Lung (tissue), 12 donors: ENCODE data around the gene TRIM71. TPM values are rescaled to one million over a fixed set of nuclear protein-coding genes. Genes with fewer than 3 reads are reported as not detected.

Experiments
- ATAC-seq: fragments of 200-7000 bp; cut with Tn5 transposase; one replicate; pipeline ENCODE4 v1.9.1; 2020; ENCODE audit warnings: moderate number of reproducible peaks; ENCODE audit not compliant: insufficient read depth, low FRiP score
- DNase-seq, 3 donors: peaks; one replicate each; pipeline ENCODE4 v3.0.0-alpha.2; 2013 to 2017
- H3K27ac ChIP-seq, 2 donors: one replicate each; pipeline ENCODE4 v1.5.1; 2013; ENCODE audit warnings: mild to moderate bottlenecking in 2 of 2, moderate library complexity in 2 of 2, control low read depth in 1 of 2, inconsistent platforms in 1 of 2, low read depth in 1 of 2, low read length in 1 of 2
- H3K27me3 ChIP-seq, 3 donors: one replicate each; pipeline ENCODE4 v1.5.1; 2013; ENCODE audit warnings: low read length in 2 of 3; ENCODE audit not compliant: control insufficient read depth in 3 of 3, insufficient read depth in 3 of 3
- H3K36me3 ChIP-seq, 4 donors: one replicate each; pipeline ENCODE4 v1.5.1; 2013; ENCODE audit warnings: low read length in 4 of 4, mild to moderate bottlenecking in 1 of 4, moderate library complexity in 1 of 4; ENCODE audit not compliant: control insufficient read depth in 4 of 4, insufficient read depth in 4 of 4
- H3K4me1 ChIP-seq, 5 donors: one replicate each; pipeline ENCODE4 v1.5.1; 2013; ENCODE audit warnings: low read length in 5 of 5, mild to moderate bottlenecking in 2 of 5, moderate library complexity in 1 of 5; ENCODE audit not compliant: control insufficient read depth in 5 of 5, insufficient read depth in 5 of 5
- H3K4me3 ChIP-seq: one replicate; pipeline ENCODE4 v1.5.1; 2013; ENCODE audit warnings: mild to moderate bottlenecking, control low read depth, moderate library complexity
- H3K9ac ChIP-seq, 2 donors: one replicate each; pipeline ENCODE4 v1.5.1; 2013; ENCODE audit warnings: low read length in 2 of 2, control low read depth in 1 of 2; ENCODE audit not compliant: insufficient read depth in 1 of 2
- H3K9me3 ChIP-seq, 4 donors: one replicate each; pipeline ENCODE4 v1.5.1; 2013; ENCODE audit warnings: low read length in 3 of 4, mild to moderate bottlenecking in 1 of 4, moderate library complexity in 1 of 4; ENCODE audit not compliant: control insufficient read depth in 4 of 4, insufficient read depth in 3 of 4
- CTCF ChIP-seq: IDR thresholded peaks from 2 replicates; pipeline ENCODE4 v1.5.1; 2012; ENCODE audit warnings: mild to moderate bottlenecking; ENCODE audit errors: control extremely low read depth, extremely low read depth
- WGBS, 2 donors: extraction: QIAGEN DNeasy Blood & Tissue Kit; methylation state at CpG; one replicate each; pipeline ENCODE4 v1.1.7; 2013; 5-methylcytosine and 5-hydroxymethylcytosine counted together
- polyA plus RNA-seq, 2 donors: library from polyadenylated mRNA; stranded (reverse); fragments of 200-250 nt; gene quantifications; one replicate each; pipeline ENCODE4 v1.2.1, GENCODE V29; 2013
- total RNA-seq, 2 donors: library from RNA; depleted of rRNA in 1 of 2; stranded (reverse); fragments of >200 nt in 1 of 2; gene quantifications; one replicate each; pipeline ENCODE4 v1.2.1, GENCODE V29; 2014 to 2021
- donor health status: control.
- donor health status: control.
- donor health status: Bipolar disorder and iron deficiency.
- donor health status: healthy.
- donor health status: DM: yes; HTN: yes; CAD: no.

TRIM71 gene
- total and polyA plus RNA-seq, 4 donors, result 0.45 to 9.9 (median 2.0) TPM

GRCh38 chr3:32841341-32841740 is 23.5 kb downstream of the TRIM71 start:
- Histone ChIP-seq H3K36me3 (no peaks in the 10 kb centered on the region), H3K9me3 (no peaks in the 10 kb centered on the region), H3K27ac (peak overlapping the region in 1 of 2 donors; percentile 70), H3K4me1 (peaks cover 0 to 15% (median 8%) of the 10 kb centered on the region in 5 donors), H3K4me3 (no peak overlapping the region), H3K9ac (no peak overlapping the region), H3K27me3 (no peaks in the 10 kb centered on the region)
- ATAC-seq (no peak), DNase-seq (no peak)
- 50 to 52% methylated on average over 12 of the region's 12 CpGs for WGBS, 2 donors
- no peak for TF ChIP-seq CTCF

GRCh38 chr3:32841867-32842470 is 24.2 kb downstream of the TRIM71 start:
- Histone ChIP-seq H3K4me3 (no peak overlapping the region), H3K9me3 (no peaks in the 10 kb centered on the region), H3K36me3 (no peaks in the 10 kb centered on the region), H3K4me1 (peaks cover 0 to 15% (median 8%) of the 10 kb centered on the region in 5 donors), H3K27me3 (no peaks in the 10 kb centered on the region), H3K27ac (peak overlapping the region in 1 of 2 donors; percentile 59), H3K9ac (no peak overlapping the region)
- no peak for TF ChIP-seq CTCF
- WGBS, 2 donors, result 51 to 60% methylated on average over 5 of the region's 5 CpGs
- DNase-seq (no peak), ATAC-seq (no peak)

- WGBS, 2 donors, result 30 to 34% methylated on average over 3 of the region's 3 CpGs
- ATAC-seq (no peak), DNase-seq (no peak)
- Histone ChIP-seq H3K36me3 (no peaks in the 10 kb centered on the region), H3K4me1 (peaks cover 0 to 17% (median 8%) of the 10 kb centered on the region in 5 donors), H3K4me3 (no peak overlapping the region), H3K9me3 (no peaks in the 10 kb centered on the region), H3K27me3 (no peaks in the 10 kb centered on the region), H3K27ac (no peak overlapping the region), H3K9ac (no peak overlapping the region)
- TF ChIP-seq CTCF, result no peak
Observed at GRCh38 chr3:32842531-32842931, 24.7 kb downstream of the TRIM71 start.

GRCh38 chr3:32842987-32843386 is 25.2 kb downstream of the TRIM71 start:
- Histone ChIP-seq H3K9ac (no peak overlapping the region), H3K9me3 (no peaks in the 10 kb centered on the region), H3K36me3 (no peaks in the 10 kb centered on the region), H3K27ac (no peak overlapping the region), H3K27me3 (no peaks in the 10 kb centered on the region), H3K4me1 (peaks cover 0 to 21% (median 9%) of the 10 kb centered on the region in 5 donors), H3K4me3 (no peak overlapping the region)
- 39 to 56% methylated on average over 2 of the region's 2 CpGs for WGBS, 2 donors
- TF ChIP-seq CTCF, result no peak
- no peak for ATAC-seq
- DNase-seq, result no peak
